HFFc6 (cell line): ENCODE measurements around the gene LCLAT1. TPM values are rescaled to one million over a fixed set of nuclear protein-coding genes. Genes with fewer than 3 reads are reported as not detected.
"Not testable (repeated sequence)": the region's sequence is repeated elsewhere in the genome, so short reads cannot be mapped to it uniquely, and the experiment has no call there.

Experiments used
- DNase-seq: peaks from one replicate; pipeline ENCODE4 v3.0.0-alpha.2; 2018
- H3K27ac Mint-ChIP-seq: 2 replicates; pipeline ENCODE4 v1.8.0; 2020; ENCODE audit warnings: mild to moderate bottlenecking, mixed read lengths
- H3K27me3 Mint-ChIP-seq: 2 replicates; pipeline ENCODE4 v1.8.0; 2021; ENCODE audit warnings: mild to moderate bottlenecking, moderate library complexity, mixed read lengths; ENCODE audit not compliant: insufficient read depth
- H3K36me3 Mint-ChIP-seq: 2 replicates; pipeline ENCODE4 v1.8.0; 2021; ENCODE audit warnings: low read depth, mixed read lengths
- H3K4me1 Mint-ChIP-seq: 2 replicates; pipeline ENCODE4 v1.8.0; 2020; ENCODE audit warnings: low read depth, mixed read lengths
- H3K4me3 Mint-ChIP-seq: 2 replicates; pipeline ENCODE4 v1.8.0; 2020; ENCODE audit warnings: mild to moderate bottlenecking, moderate library complexity, mixed read lengths
- H3K9me3 Mint-ChIP-seq: 2 replicates; pipeline ENCODE4 v1.8.0; 2020; ENCODE audit warnings: mild to moderate bottlenecking, mixed read lengths
- CTCF ChIP-seq: fragments of 200-600 bp; sonication (generic); IDR thresholded peaks from 2 replicates; pipeline ENCODE4 v1.5.0; 2021; ENCODE audit warnings: antibody characterized with exemption, mild to moderate bottlenecking
- total RNA-seq, 6 experiments: library from RNA; stranded (reverse); fragmentation: NEBNext Ultra II Directional; extraction: Animal tissue kit (Norgen Biotek cat#: 25700); gene quantifications; 2 replicates in 1 of 6; 3 replicates in 5 of 6; pipeline ENCODE4 v1.2.3, GENCODE V29; 2021

Gene LCLAT1
- total RNA-seq, 6 experiments from 2014 or later = 21.0 to 27.0 (median 23.0) TPM

GRCh38 chr2:30463535-30463934 is 16.5 kb downstream of the LCLAT1 start:
- TF ChIP-seq CTCF = no peak
- H3K4me3 Mint-ChIP-seq = no peak overlapping the region
- no peak for DNase-seq
- peaks cover 4% of the 10 kb centered on the region for H3K9me3 Mint-ChIP-seq
- no peaks in the 10 kb centered on the region; the same call in 1 of the 2 replicates for H3K27me3 Mint-ChIP-seq
- H3K27ac Mint-ChIP-seq = no peak overlapping the region
- peaks cover 8% of the 10 kb centered on the region; the same call in 1 of the 2 replicates for H3K36me3 Mint-ChIP-seq
- no peaks in the 10 kb centered on the region for H3K4me1 Mint-ChIP-seq

GRCh38 chr2:30464544-30465170 is 17.6 kb downstream of the LCLAT1 start:
- peaks cover 4% of the 10 kb centered on the region for H3K9me3 Mint-ChIP-seq
- H3K4me3 Mint-ChIP-seq = no peak overlapping the region
- no peaks in the 10 kb centered on the region for H3K27me3 Mint-ChIP-seq
- no peaks in the 10 kb centered on the region for H3K4me1 Mint-ChIP-seq
- DNase-seq = no peak
- H3K27ac Mint-ChIP-seq = no peak overlapping the region
- H3K36me3 Mint-ChIP-seq = peaks cover 16% of the 10 kb centered on the region; the same call in 1 of the 2 replicates
- no peak for TF ChIP-seq CTCF

- Mint-ChIP-seq H3K4me1 (peaks cover 4% of the 10 kb centered on the region), H3K27me3 (no peaks in the 10 kb centered on the region), H3K4me3 (no peak overlapping the region), H3K9me3 (peaks cover 9% of the 10 kb centered on the region), H3K36me3 (peaks cover 20% of the 10 kb centered on the region), H3K27ac (no peak overlapping the region)
- DNase-seq = no peak
- TF ChIP-seq CTCF = no peak
These were observed 18.1 kb downstream of the LCLAT1 start for GRCh38 chr2:30465171-30465545.

GRCh38 chr2:30466216-30466615 is 19.2 kb downstream of the LCLAT1 start:
- H3K27me3 Mint-ChIP-seq = no peaks in the 10 kb centered on the region
- peaks cover 9% of the 10 kb centered on the region for H3K4me1 Mint-ChIP-seq
- no peak overlapping the region for H3K4me3 Mint-ChIP-seq
- TF ChIP-seq CTCF = no peak
- 0 out of 2 replicates have a peak overlapping the region, but pooled peaks have one; percentile 13 for H3K27ac Mint-ChIP-seq
- peaks cover 22% of the 10 kb centered on the region for H3K36me3 Mint-ChIP-seq
- no peak for DNase-seq
- peaks cover 11% of the 10 kb centered on the region for H3K9me3 Mint-ChIP-seq

GRCh38 chr2:30467062-30467826 is 20.2 kb downstream of the LCLAT1 start:
- H3K4me1 Mint-ChIP-seq = peaks cover 18% of the 10 kb centered on the region
- H3K4me3 Mint-ChIP-seq, H3K27me3 Mint-ChIP-seq, H3K27ac Mint-ChIP-seq, DNase-seq: not testable (repeated sequence)
- peaks cover 11% of the 10 kb centered on the region for H3K9me3 Mint-ChIP-seq
- H3K36me3 Mint-ChIP-seq = peaks cover 22% of the 10 kb centered on the region

GRCh38 chr2:30470426-30470825 is 23.4 kb downstream of the LCLAT1 start:
- Mint-ChIP-seq H3K27ac (no peak overlapping the region), H3K4me1 (peaks cover 23% of the 10 kb centered on the region), H3K9me3 (peaks cover 11% of the 10 kb centered on the region), H3K27me3 (no peaks in the 10 kb centered on the region), H3K36me3 (peaks cover 22% of the 10 kb centered on the region), H3K4me3 (no peak overlapping the region)
- DNase-seq = no peak
- TF ChIP-seq CTCF = no peak
